Liver (tissue), 9 donors: ENCODE data around the gene PDZD2. TPM values are rescaled to one million over a fixed set of nuclear protein-coding genes. Genes with fewer than 3 reads are reported as not detected.

Source experiments
- DNase-seq: peaks from one replicate; pipeline ENCODE4 v3.0.0-alpha.2; 2017; ENCODE audit warnings: low spot score
- H3K27ac ChIP-seq, 2 donors: one replicate each; pipeline ENCODE4 v1.7.0; 2013; ENCODE audit warnings: inconsistent platforms in 2 of 2, low read length in 2 of 2, control low read depth in 1 of 2, low read depth in 1 of 2, mild to moderate bottlenecking in 1 of 2
- H3K27me3 ChIP-seq, 4 donors: one replicate each; pipeline versions ENCODE4 v1.6.1 to v1.7.0; 2013; ENCODE audit warnings: low read length in 3 of 4, inconsistent platforms in 1 of 4, mild to moderate bottlenecking in 1 of 4, moderate library complexity in 1 of 4; ENCODE audit not compliant: control insufficient read depth in 4 of 4, insufficient read depth in 4 of 4
- H3K36me3 ChIP-seq, 4 donors: one replicate each; pipeline versions ENCODE4 v1.6.1 to v1.7.0; 2013; ENCODE audit warnings: low read length in 3 of 4, mild to moderate bottlenecking in 3 of 4, low read depth in 1 of 4, moderate library complexity in 1 of 4; ENCODE audit not compliant: control insufficient read depth in 4 of 4, insufficient read depth in 3 of 4
- H3K4me1 ChIP-seq, 4 donors: one replicate each; pipeline versions ENCODE4 v1.6.1 to v1.7.0; 2013; ENCODE audit warnings: low read length in 3 of 4, mild to moderate bottlenecking in 3 of 4, moderate library complexity in 1 of 4; ENCODE audit not compliant: control insufficient read depth in 4 of 4, insufficient read depth in 4 of 4
- H3K4me3 ChIP-seq, 3 donors: one replicate each; pipeline versions ENCODE4 v1.6.1 to v1.7.0; 2013; ENCODE audit warnings: low read length in 3 of 3, control low read depth in 1 of 3, low read depth in 1 of 3, mild to moderate bottlenecking in 1 of 3
- H3K9ac ChIP-seq, 2 donors: one replicate each; pipeline ENCODE4 v1.7.0; 2013; ENCODE audit warnings: low read length in 2 of 2, mild to moderate bottlenecking in 2 of 2, moderate library complexity in 2 of 2, control low read depth in 1 of 2, low read depth in 1 of 2
- H3K9me3 ChIP-seq, 4 donors: one replicate each; pipeline versions ENCODE4 v1.6.1 to v1.7.0; 2013; ENCODE audit warnings: low read length in 3 of 4; ENCODE audit not compliant: control insufficient read depth in 4 of 4
- ATF3 ChIP-seq: IDR thresholded peaks from 2 replicates; pipeline ENCODE4 v1.6.1; 2016; ENCODE audit warnings: antibody characterized with exemption
- CTCF ChIP-seq: fragments of 150-350 bp; IDR thresholded peaks from 2 replicates; pipeline ENCODE4 v1.5.1; 2017; ENCODE audit warnings: improper control_type of control experiment, low read depth, low read length; ENCODE audit not compliant: missing input control
- EGR1 ChIP-seq, 2 donors: IDR thresholded peaks; 2 replicates each; pipeline ENCODE4 v1.6.1; 2016 to 2018; ENCODE audit warnings: antibody characterized with exemption in 2 of 2, low read depth in 2 of 2
- FOXA1 ChIP-seq: IDR thresholded peaks from 2 replicates; pipeline ENCODE4 v1.6.1; 2016; ENCODE audit warnings: antibody characterized with exemption
- FOXA2 ChIP-seq: IDR thresholded peaks from 2 replicates; pipeline ENCODE4 v1.6.1; 2016; ENCODE audit warnings: antibody characterized with exemption
- GABPA ChIP-seq, 2 donors: IDR thresholded peaks in 1 of 2; conservative IDR thresholded peaks in 1 of 2; 2 replicates each; pipeline ENCODE4 v1.6.1; 2016; ENCODE audit warnings: antibody characterized with exemption in 2 of 2, mild to moderate bottlenecking in 1 of 2, moderate library complexity in 1 of 2
- HNF4A ChIP-seq, 2 donors: conservative IDR thresholded peaks; 2 replicates each; pipeline ENCODE4 v1.6.1; 2016; ENCODE audit warnings: antibody characterized with exemption in 2 of 2, mild to moderate bottlenecking in 2 of 2
- HNF4G ChIP-seq: IDR thresholded peaks from 2 replicates; pipeline ENCODE4 v1.6.1; 2016; ENCODE audit warnings: antibody characterized with exemption
- JUND ChIP-seq, 2 donors: IDR thresholded peaks; 2 replicates each; pipeline ENCODE4 v1.6.1; 2016; ENCODE audit warnings: antibody characterized with exemption in 2 of 2
- NR2F2 ChIP-seq: IDR thresholded peaks from 2 replicates; pipeline ENCODE4 v1.6.1; 2016; ENCODE audit warnings: antibody characterized with exemption
- RAD21 ChIP-seq, 2 donors: IDR thresholded peaks; 2 replicates each; pipeline ENCODE4 v1.6.1; 2016; ENCODE audit warnings: antibody characterized with exemption in 2 of 2, mild to moderate bottlenecking in 2 of 2
- RXRA ChIP-seq, 2 donors: IDR thresholded peaks; 2 replicates each; pipeline ENCODE4 v1.6.1; 2017 to 2018; ENCODE audit warnings: antibody characterized with exemption in 2 of 2, mild to moderate bottlenecking in 1 of 2
- SP1 ChIP-seq: IDR thresholded peaks from 2 replicates; pipeline ENCODE4 v1.6.1; 2018; ENCODE audit warnings: antibody characterized with exemption, mild to moderate bottlenecking
- TAF1 ChIP-seq: conservative IDR thresholded peaks from 2 replicates; pipeline ENCODE4 v1.6.1; 2016; ENCODE audit warnings: antibody characterized with exemption, mild to moderate bottlenecking
- YY1 ChIP-seq: IDR thresholded peaks from 2 replicates; pipeline ENCODE4 v1.6.1; 2016; ENCODE audit warnings: antibody characterized with exemption, mild to moderate bottlenecking
- ZBTB33 ChIP-seq: IDR thresholded peaks from 2 replicates; pipeline ENCODE4 v1.6.1; 2016; ENCODE audit warnings: antibody characterized with exemption
- WGBS: extraction: QIAGEN DNeasy Blood & Tissue Kit; methylation state at CpG from one replicate; pipeline ENCODE4 v1.1.7; 2013; 5-methylcytosine and 5-hydroxymethylcytosine counted together
- polyA plus RNA-seq, 2 donors: library from polyadenylated mRNA; stranded (reverse) in 1 of 2; unstranded in 1 of 2; fragments of 200-250 nt in 1 of 2; fragments of >200 nt in 1 of 2; fragmentation: Nextera tagmentation in 1 of 2; extraction: Ambion mirVana in 1 of 2; gene quantifications; one replicate each; pipeline versions ENCODE4 v1.2.1 to v1.2.3, GENCODE V29; 2013 to 2015
- total RNA-seq, 2 donors: library from RNA; depleted of rRNA; stranded (reverse); fragments of >200 nt; gene quantifications; one replicate each; pipeline ENCODE4 v1.2.3, GENCODE V29; 2014
- TF ChIP-seq, protein P1 (sequence below): IDR thresholded peaks from 2 replicates; pipeline ENCODE4 v1.6.1; 2016; ENCODE audit warnings: antibody characterized with exemption
- TF ChIP-seq, protein P2 (sequence below): IDR thresholded peaks from 2 replicates; pipeline ENCODE4 v1.6.1; 2016; ENCODE audit warnings: antibody characterized with exemption, mild to moderate bottlenecking
- donor health status: healthy.
- donor health status: healthy.
- donor health status: healthy.
- donor health status: healthy.
- donor health status: healthy.

The PDZD2 gene
- total and polyA plus RNA-seq, 4 donors = 0.27 to 1.1 (median 0.54) TPM

GRCh38 chr5:31967461-31967860, 328.5 kb downstream of the PDZD2 start:
- DNase-seq = no peak

More at GRCh38 chr5:31967461-31967860, 328.5 kb downstream of the PDZD2 start:
- H3K36me3 ChIP-seq = no peaks in the 10 kb centered on the region
- TF ChIP-seq RAD21 (IDR thresholded peaks at IDR 0.05) (no peak), NR2F2 (no peak), EGR1 (IDR thresholded peaks at IDR 0.05; ENCODE audit: low read depth in 2 of 2) (no peak), YY1 (no peak), HNF4G (no peak), CTCF (no peak), FOXA2 (no peak), GABPA (IDR thresholded peaks at IDR 0.05 in 1 of 2, conservative IDR thresholded peaks at IDR 0.05 in 1 of 2) (no peak), TAF1 (no peak), HNF4A (conservative IDR thresholded peaks at IDR 0.05) (no peak), FOXA1 (no peak), ATF3 (no peak), ZBTB33 (no peak), JUND (IDR thresholded peaks at IDR 0.05) (no peak), RXRA (IDR thresholded peaks at IDR 0.05) (no peak), SP1 (no peak)
- TF ChIP-seq, protein P1, sequence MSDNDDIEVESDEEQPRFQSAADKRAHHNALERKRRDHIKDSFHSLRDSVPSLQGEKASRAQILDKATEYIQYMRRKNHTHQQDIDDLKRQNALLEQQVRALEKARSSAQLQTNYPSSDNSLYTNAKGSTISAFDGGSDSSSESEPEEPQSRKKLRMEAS = no peak
- TF ChIP-seq, protein P2, sequence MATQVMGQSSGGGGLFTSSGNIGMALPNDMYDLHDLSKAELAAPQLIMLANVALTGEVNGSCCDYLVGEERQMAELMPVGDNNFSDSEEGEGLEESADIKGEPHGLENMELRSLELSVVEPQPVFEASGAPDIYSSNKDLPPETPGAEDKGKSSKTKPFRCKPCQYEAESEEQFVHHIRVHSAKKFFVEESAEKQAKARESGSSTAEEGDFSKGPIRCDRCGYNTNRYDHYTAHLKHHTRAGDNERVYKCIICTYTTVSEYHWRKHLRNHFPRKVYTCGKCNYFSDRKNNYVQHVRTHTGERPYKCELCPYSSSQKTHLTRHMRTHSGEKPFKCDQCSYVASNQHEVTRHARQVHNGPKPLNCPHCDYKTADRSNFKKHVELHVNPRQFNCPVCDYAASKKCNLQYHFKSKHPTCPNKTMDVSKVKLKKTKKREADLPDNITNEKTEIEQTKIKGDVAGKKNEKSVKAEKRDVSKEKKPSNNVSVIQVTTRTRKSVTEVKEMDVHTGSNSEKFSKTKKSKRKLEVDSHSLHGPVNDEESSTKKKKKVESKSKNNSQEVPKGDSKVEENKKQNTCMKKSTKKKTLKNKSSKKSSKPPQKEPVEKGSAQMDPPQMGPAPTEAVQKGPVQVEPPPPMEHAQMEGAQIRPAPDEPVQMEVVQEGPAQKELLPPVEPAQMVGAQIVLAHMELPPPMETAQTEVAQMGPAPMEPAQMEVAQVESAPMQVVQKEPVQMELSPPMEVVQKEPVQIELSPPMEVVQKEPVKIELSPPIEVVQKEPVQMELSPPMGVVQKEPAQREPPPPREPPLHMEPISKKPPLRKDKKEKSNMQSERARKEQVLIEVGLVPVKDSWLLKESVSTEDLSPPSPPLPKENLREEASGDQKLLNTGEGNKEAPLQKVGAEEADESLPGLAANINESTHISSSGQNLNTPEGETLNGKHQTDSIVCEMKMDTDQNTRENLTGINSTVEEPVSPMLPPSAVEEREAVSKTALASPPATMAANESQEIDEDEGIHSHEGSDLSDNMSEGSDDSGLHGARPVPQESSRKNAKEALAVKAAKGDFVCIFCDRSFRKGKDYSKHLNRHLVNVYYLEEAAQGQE = no peak
- no peaks in the 10 kb centered on the region for H3K9me3 ChIP-seq
- 85% methylated on average over 3 of the region's 3 CpGs for WGBS
- peaks cover 0 to 2% (median 0%) of the 10 kb centered on the region in 4 donors for H3K27me3 ChIP-seq
- H3K4me3 ChIP-seq = no peak overlapping the region
- H3K27ac ChIP-seq = no peak overlapping the region
- H3K9ac ChIP-seq = no peak overlapping the region
- no peaks in the 10 kb centered on the region for H3K4me1 ChIP-seq
